Right lung (tissue), 10 donors: ENCODE measurements around the gene MTPN. TPM values are rescaled to one million over a fixed set of nuclear protein-coding genes. Genes with fewer than 3 reads are reported as not detected.
A peak's percentile ranks its signal among the peaks of the same experiment; 100 is the strongest.

Experiments
- DNase-seq, 2 donors: peaks; one replicate each; pipeline ENCODE4 v3.0.0-alpha.2; 2013
- long read RNA-seq, 8 donors: transcript quantifications; one replicate each; lab custom pipeline, GENCODE V29; 2026
- polyA plus RNA-seq, 5 donors: library from polyadenylated mRNA; unstranded; fragments of 120-200 nt; gene quantifications; one replicate each; pipeline versions ENCODE4 v1.2.1 to v1.2.3, GENCODE V29; 2013; ENCODE audit warnings: inconsistent platforms in 1 of 5, low replicate concordance in 1 of 5; ENCODE audit not compliant: insufficient read length in 5 of 5, insufficient read depth in 1 of 5

Gene MTPN
- 100 to 1,000 TPM; 101 to 140 (median 118) TPM for polyA plus RNA-seq
- long read RNA-seq, donor 1, transcript MTPN-201 (4 exons, 3,738 nt), result major isoform, 47 of 47 reads
- long read RNA-seq, donor 1, partial matches to known transcripts, result 0 of 47 reads
- long read RNA-seq, donor 1, other reads (novel, unspliced or antisense), result 0 of 47 reads
- long read RNA-seq, donor 2, transcript MTPN-201 (4 exons, 3,738 nt), result major isoform, 26 of 26 reads
- long read RNA-seq, donor 2, partial matches to known transcripts, result 0 of 26 reads
- long read RNA-seq, donor 2, other reads (novel, unspliced or antisense), result 0 of 26 reads
- long read RNA-seq, donor 3, transcript MTPN-201 (4 exons, 3,738 nt), result major isoform, 21 of 32 reads
- long read RNA-seq, donor 3, partial matches to known transcripts, result 11 of 32 reads
- long read RNA-seq, donor 3, other reads (novel, unspliced or antisense), result 0 of 32 reads
- long read RNA-seq, donor 4, transcript MTPN-201 (4 exons, 3,738 nt), result major isoform, 17 of 17 reads
- long read RNA-seq, donor 4, partial matches to known transcripts, result 0 of 17 reads
- long read RNA-seq, donor 4, other reads (novel, unspliced or antisense), result 0 of 17 reads
- long read RNA-seq, donor 5, transcript MTPN-201 (4 exons, 3,738 nt), result major isoform, 53 of 82 reads
- long read RNA-seq, donor 5, partial matches to known transcripts, result 29 of 82 reads
- long read RNA-seq, donor 5, other reads (novel, unspliced or antisense), result 0 of 82 reads
- long read RNA-seq, donor 6, transcript MTPN-201 (4 exons, 3,738 nt), result major isoform, 59 of 59 reads
- long read RNA-seq, donor 6, partial matches to known transcripts, result 0 of 59 reads
- long read RNA-seq, donor 6, other reads (novel, unspliced or antisense), result 0 of 59 reads
- long read RNA-seq, donor 7, transcript MTPN-201 (4 exons, 3,738 nt), result major isoform, 23 of 23 reads
- long read RNA-seq, donor 7, partial matches to known transcripts, result 0 of 23 reads
- long read RNA-seq, donor 7, other reads (novel, unspliced or antisense), result 0 of 23 reads
- long read RNA-seq, donor 8, transcript MTPN-201 (4 exons, 3,738 nt), result major isoform, 13 of 13 reads
- long read RNA-seq, donor 8, partial matches to known transcripts, result 0 of 13 reads
- long read RNA-seq, donor 8, other reads (novel, unspliced or antisense), result 0 of 13 reads

GRCh38 chr7:135977007-135977741 is at the start of gene MTPN:
Gene MTPN (minus strand): TSS chr7:135977359. CDS start chr7:135977100, 259 bp downstream.
- peak; percentile 93 to 95 for DNase-seq

GRCh38 chr7:136026209-136026608 is 49.0 kb upstream of the MTPN start:
- no peak for DNase-seq

GRCh38 chr7:136023134-136023869 is 46.1 kb upstream of the MTPN start:
- DNase-seq, result no peak

GRCh38 chr7:136020556-136020955 is 43.4 kb upstream of the MTPN start:
- no peak for DNase-seq

- DNase-seq, result no peak
Observed at GRCh38 chr7:136018104-136018503, 40.9 kb upstream of the MTPN start.

GRCh38 chr7:136016649-136017395 is 39.7 kb upstream of the MTPN start:
- no peak for DNase-seq

GRCh38 chr7:136015638-136016037 is 38.5 kb upstream of the MTPN start:
- DNase-seq, result no peak

- DNase-seq, result no peak
Observed at GRCh38 chr7:136014659-136015058, 37.5 kb upstream of the MTPN start.

- DNase-seq, result no peak
Observed at GRCh38 chr7:136012238-136012637, 35.1 kb upstream of the MTPN start.

GRCh38 chr7:136009488-136010079 is 32.4 kb upstream of the MTPN start:
- peak; percentile 18 to 36 for DNase-seq

- DNase-seq, result no peak
Observed at GRCh38 chr7:136006208-136006607, 29.0 kb upstream of the MTPN start.

GRCh38 chr7:136004083-136004482 is 26.9 kb upstream of the MTPN start:
- no peak for DNase-seq

GRCh38 chr7:136002802-136003201 is 25.6 kb upstream of the MTPN start:
- DNase-seq, result no peak

- DNase-seq, result no peak
Observed at GRCh38 chr7:136000288-136000913, 23.2 kb upstream of the MTPN start.

- DNase-seq, result no peak
Observed at GRCh38 chr7:135998081-135998480, 20.9 kb upstream of the MTPN start.

GRCh38 chr7:135995748-135996147 is 18.6 kb upstream of the MTPN start:
- no peak for DNase-seq

GRCh38 chr7:135994466-135995205 is 17.5 kb upstream of the MTPN start:
- DNase-seq, result no peak

GRCh38 chr7:135993950-135994349 is 16.8 kb upstream of the MTPN start:
- no peak for DNase-seq
